ENCODE results near the gene OR2T33. TPM values are rescaled to one million over a fixed set of nuclear protein-coding genes. Genes with fewer than 3 reads are reported as not detected.
"Not testable (repeated sequence)": the region's sequence is repeated elsewhere in the genome, so short reads cannot be mapped to it uniquely, and the experiment has no call there.

OR2T33 gene
- total and polyA plus RNA-seq, 3 donors from 2014 or later, result 0.12 to 1.9 TPM; not detected in 1

DNA sequence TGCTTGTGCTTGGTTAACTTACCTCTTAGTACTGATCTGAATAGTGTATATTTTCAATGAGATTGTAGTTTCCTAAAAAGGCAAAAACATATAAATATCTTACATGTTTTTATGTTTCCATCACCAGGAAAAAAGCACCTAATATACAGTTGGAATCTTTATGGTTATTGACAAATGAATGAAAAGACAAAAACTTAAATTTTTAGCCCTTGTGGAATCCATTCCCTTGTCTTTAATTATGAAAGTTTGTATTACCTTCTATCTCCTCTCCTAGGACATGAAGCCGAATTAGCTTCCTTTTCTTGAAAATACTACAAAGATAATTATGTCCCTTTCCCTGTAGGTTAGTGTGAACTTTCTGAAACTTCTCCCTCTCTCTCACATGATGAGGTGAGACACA is 25.5 kb upstream of the OR2T33 start, which contains the start of gene OR2T12:
Gene OR2T12, minus strand, starts transcription at position 101 of the 400 bp plus-strand sequence. CDS start 7,846 bp downstream, outside the sequence.
- Histone ChIP-seq H3K27me3 (no peaks in the 10 kb centered on the region), H3K36me3 (ENCODE audit: low read depth, missing control alignments) (no peaks in the 10 kb centered on the region), H3K27ac (no peak within 1 kb of the TSS), H3K4me1 (no peaks in the 10 kb centered on the region), H3K9me3 (no peaks in the 10 kb centered on the region), H3K4me3 (no peak within 1 kb of the TSS)
- 79 to 86% methylated on average over 1 of the region's 1 CpG for WGBS, 2 donors
- intact Hi-C loops (cut with DNase I; ENCODE audit: low total_unique reads), result no loop called here
- DNase-seq, result no peak
- TF ChIP-seq POLR2A (IDR thresholded peaks at IDR 0.05), result no peak
- TF ChIP-seq, protein P1, sequence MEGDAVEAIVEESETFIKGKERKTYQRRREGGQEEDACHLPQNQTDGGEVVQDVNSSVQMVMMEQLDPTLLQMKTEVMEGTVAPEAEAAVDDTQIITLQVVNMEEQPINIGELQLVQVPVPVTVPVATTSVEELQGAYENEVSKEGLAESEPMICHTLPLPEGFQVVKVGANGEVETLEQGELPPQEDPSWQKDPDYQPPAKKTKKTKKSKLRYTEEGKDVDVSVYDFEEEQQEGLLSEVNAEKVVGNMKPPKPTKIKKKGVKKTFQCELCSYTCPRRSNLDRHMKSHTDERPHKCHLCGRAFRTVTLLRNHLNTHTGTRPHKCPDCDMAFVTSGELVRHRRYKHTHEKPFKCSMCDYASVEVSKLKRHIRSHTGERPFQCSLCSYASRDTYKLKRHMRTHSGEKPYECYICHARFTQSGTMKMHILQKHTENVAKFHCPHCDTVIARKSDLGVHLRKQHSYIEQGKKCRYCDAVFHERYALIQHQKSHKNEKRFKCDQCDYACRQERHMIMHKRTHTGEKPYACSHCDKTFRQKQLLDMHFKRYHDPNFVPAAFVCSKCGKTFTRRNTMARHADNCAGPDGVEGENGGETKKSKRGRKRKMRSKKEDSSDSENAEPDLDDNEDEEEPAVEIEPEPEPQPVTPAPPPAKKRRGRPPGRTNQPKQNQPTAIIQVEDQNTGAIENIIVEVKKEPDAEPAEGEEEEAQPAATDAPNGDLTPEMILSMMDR (IDR thresholded peaks at IDR 0.05), result no peak

DNA sequence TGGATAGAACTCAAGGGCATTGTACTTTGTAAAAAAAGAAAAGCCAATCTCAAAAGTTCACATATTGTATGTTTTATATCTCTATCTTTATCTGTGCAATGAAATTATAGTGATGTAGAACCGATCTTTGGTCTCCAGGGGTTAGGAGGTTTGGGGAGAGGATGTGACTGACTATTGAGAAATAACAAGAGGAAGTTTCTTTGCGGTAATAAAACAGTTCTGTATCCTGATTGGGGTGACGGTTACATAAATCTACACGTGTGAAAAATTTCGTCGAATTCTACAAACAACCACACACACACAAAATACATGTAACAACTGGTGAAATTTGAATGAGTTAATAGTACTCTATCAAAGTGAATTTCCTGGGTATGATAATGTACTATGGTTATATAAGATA is 10.6 kb upstream of the OR2T33 start:
- Histone ChIP-seq H3K36me3 (ENCODE audit: low read depth, missing control alignments) (no peaks in the 10 kb centered on the region), H3K27me3 (no peaks in the 10 kb centered on the region), H3K4me1 (no peaks in the 10 kb centered on the region), H3K9me3 (no peaks in the 10 kb centered on the region), H3K4me3 (no peak overlapping the region), H3K27ac (no peak overlapping the region)
- intact Hi-C loops (cut with DNase I; ENCODE audit: low total_unique reads), result no loop called here
- WGBS, 2 donors, result 56 to 58% methylated on average over 6 of the region's 6 CpGs
- TF ChIP-seq, protein P1 (IDR thresholded peaks at IDR 0.05), result no peak
- no peak for TF ChIP-seq POLR2A (IDR thresholded peaks at IDR 0.05)
- no peak for DNase-seq

DNA sequence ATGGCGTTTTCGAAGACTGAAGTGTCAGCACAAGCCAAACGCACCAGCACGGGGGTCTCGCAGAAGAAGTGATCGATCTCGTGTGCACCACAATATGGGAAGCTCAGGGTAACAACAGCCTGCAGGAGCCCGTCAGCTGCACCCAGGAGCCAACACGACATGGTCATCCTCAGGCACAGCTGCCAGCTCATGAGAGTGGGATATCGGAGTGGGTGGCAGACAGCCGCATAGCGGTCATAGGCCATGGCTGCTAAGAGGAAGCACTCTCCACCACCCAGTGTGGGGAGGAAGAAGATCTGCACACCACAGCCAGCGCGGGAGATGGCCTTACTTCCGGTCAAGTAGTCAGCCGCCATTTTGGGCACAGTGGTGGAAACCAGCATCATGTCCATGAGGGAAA is 4.6 kb downstream of the OR2T33 start:
- H3K36me3 ChIP-seq (ENCODE audit: low read depth, missing control alignments); H3K4me1 ChIP-seq; intact Hi-C loops (cut with DNase I; ENCODE audit: low total_unique reads); H3K4me3 ChIP-seq; H3K9me3 ChIP-seq; H3K27ac ChIP-seq; H3K27me3 ChIP-seq: not testable (repeated sequence)
- DNase-seq, result peak; percentile 22
- no CpG with 5 or more reads among the region's 16 CpGs for WGBS, 2 donors

DNA sequence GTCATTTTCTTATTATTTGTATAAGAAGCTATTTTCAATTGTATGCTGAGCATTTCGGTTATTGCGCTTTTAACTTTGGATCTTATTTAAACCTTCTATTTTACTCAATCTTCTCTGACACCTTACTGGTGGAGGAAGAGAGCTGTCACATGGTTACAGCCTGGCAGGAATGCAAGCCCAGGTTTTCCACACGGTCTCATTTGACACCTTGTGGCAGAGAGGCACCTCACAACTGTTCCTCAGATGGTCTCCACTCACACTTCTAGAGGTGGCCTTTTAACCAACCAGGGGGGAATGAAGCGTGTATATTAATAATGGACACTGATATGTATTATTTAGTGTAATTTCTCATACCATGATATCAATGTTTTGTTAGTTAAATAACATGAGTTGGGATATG is 9.6 kb downstream of the OR2T33 start:
- Histone ChIP-seq H3K36me3 (ENCODE audit: low read depth, missing control alignments) (no peaks in the 10 kb centered on the region), H3K4me1 (no peaks in the 10 kb centered on the region), H3K27ac (no peak overlapping the region), H3K9me3 (no peaks in the 10 kb centered on the region), H3K4me3 (no peak overlapping the region), H3K27me3 (no peaks in the 10 kb centered on the region)
- TF ChIP-seq, protein P1 (IDR thresholded peaks at IDR 0.05), result no peak
- no peak for TF ChIP-seq POLR2A (IDR thresholded peaks at IDR 0.05)
- 62 to 71% methylated on average over 4 of the region's 4 CpGs for WGBS, 2 donors
- DNase-seq, result no peak
- intact Hi-C loops (cut with DNase I; ENCODE audit: low total_unique reads), result no loop called here

DNA sequence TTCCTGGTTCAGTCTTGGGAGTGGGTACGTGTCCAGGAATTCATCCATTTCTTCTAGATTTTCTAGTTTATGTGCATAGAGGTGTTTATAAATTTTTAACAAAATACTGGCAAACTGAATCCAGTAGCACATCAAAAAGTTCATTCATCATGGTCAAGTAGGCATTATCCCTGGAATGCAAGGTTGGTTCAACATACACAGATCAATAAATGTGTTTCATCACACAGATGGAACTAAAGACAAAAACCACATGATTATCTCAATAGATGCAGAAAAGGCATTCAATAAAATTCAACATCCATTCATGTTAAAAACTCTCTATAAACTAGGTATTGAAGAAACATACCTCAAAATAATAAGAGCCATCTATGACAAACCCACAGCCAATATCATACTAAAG is 18.5 kb downstream of the OR2T33 start:
- H3K4me1 ChIP-seq; H3K27me3 ChIP-seq; H3K36me3 ChIP-seq (ENCODE audit: low read depth, missing control alignments); intact Hi-C loops (cut with DNase I; ENCODE audit: low total_unique reads); H3K4me3 ChIP-seq; DNase-seq; H3K27ac ChIP-seq; H3K9me3 ChIP-seq: not testable (repeated sequence)
- WGBS, 2 donors, result 65 to 83% methylated on average over 1 of the region's 1 CpG

DNA sequence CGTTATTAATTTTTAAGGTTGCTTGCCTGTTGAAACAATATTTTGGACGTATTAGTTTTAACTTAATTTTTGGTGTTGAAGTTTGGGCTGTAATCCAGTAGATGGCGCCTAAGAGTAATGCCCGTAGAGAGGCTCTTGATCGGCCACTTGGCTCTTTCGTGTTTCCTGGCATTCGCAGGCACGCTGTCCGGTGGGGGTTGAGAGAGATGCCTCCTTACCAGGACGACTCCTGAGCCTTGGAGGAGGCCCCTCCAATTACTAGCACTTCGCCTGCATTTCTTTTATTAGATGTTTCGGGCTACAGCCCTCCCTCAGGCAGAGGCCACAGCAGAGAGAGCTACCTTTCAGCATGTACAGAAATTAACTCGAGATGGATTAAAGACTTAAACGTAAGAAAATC is 34.6 kb downstream of the OR2T33 start:
- Histone ChIP-seq H3K27me3 (no peaks in the 10 kb centered on the region), H3K4me3 (no peak overlapping the region), H3K36me3 (ENCODE audit: low read depth, missing control alignments) (no peaks in the 10 kb centered on the region), H3K9me3 (no peaks in the 10 kb centered on the region), H3K4me1 (no peaks in the 10 kb centered on the region), H3K27ac (no peak overlapping the region)
- no peak for TF ChIP-seq POLR2A (IDR thresholded peaks at IDR 0.05)
- TF ChIP-seq, protein P1 (IDR thresholded peaks at IDR 0.05), result peak in 2 of 3 experiments; percentile 41 to 59
- intact Hi-C loops (cut with DNase I; ENCODE audit: low total_unique reads), result no loop called here
- DNase-seq, result peak; percentile 57
- 7 to 10% methylated on average over 14 of the region's 14 CpGs for WGBS, 2 donors

All from testis (tissue), 3 donors.